SK-N-SH (cell line): ENCODE measurements around the gene RCSD1.

Experiments
- CTCF ChIP-seq: fragments of 200-600 bp; sonication (generic); IDR thresholded peaks from 2 replicates; pipeline ENCODE4 v1.6.1; 2017; ENCODE audit warnings: antibody characterized with exemption, mild to moderate bottlenecking, moderate library complexity
- ELF1 ChIP-seq: IDR thresholded peaks from 2 replicates; pipeline ENCODE4 v1.4.0; 2012
- EP300 ChIP-seq, 2 experiments: IDR thresholded peaks; 2 replicates each; pipeline versions ENCODE4 v1.4.0 to v1.6.1; 2012; ENCODE audit warnings: borderline replicate concordance in 1 of 2, low read depth in 1 of 2, low read length in 1 of 2
- GABPA ChIP-seq: IDR thresholded peaks from 2 replicates; pipeline ENCODE4 v1.4.0; 2012; ENCODE audit warnings: low read depth, mild to moderate bottlenecking
- MXI1 ChIP-seq: IDR thresholded peaks from 2 replicates; pipeline ENCODE4 v1.6.1; 2012; ENCODE audit warnings: mild to moderate bottlenecking, low read depth, low read length, improper control_type of control experiment
- NFIC ChIP-seq: IDR thresholded peaks from 2 replicates; pipeline ENCODE4 v1.4.0; 2012; ENCODE audit warnings: borderline replicate concordance
- NRF1 ChIP-seq: IDR thresholded peaks from 2 replicates; pipeline ENCODE4 v1.6.1; 2012; ENCODE audit warnings: low read depth, mild to moderate bottlenecking, low read length
- POLR2AphosphoS5 ChIP-seq: IDR thresholded peaks from 2 replicates; pipeline ENCODE4 v1.6.1; 2012; ENCODE audit warnings: low read depth, low read length
- TAF1 ChIP-seq: IDR thresholded peaks from 2 replicates; pipeline ENCODE4 v1.6.1; 2012; ENCODE audit warnings: low read depth, mild to moderate bottlenecking, low read length, moderate library complexity, borderline replicate concordance
- TCF12 ChIP-seq: IDR thresholded peaks from 2 replicates; pipeline ENCODE4 v1.4.0; 2012
- USF2 ChIP-seq: fragments of 150-350 bp; IDR thresholded peaks from 2 replicates; pipeline ENCODE4 v1.6.1; 2017; ENCODE audit warnings: antibody characterized with exemption, low read length, low read depth, borderline replicate concordance
- ZBTB33 ChIP-seq: IDR thresholded peaks from 2 replicates; pipeline ENCODE4 v1.4.0; 2012; ENCODE audit warnings: low read depth, borderline replicate concordance

GRCh38 chr1:167651161-167651693, 21.2 kb downstream of the RCSD1 start:
- TF ChIP-seq TCF12 (no peak), CTCF (no peak), POLR2AphosphoS5 (no peak), ELF1 (no peak), NFIC (no peak), GABPA (no peak), EP300 (IDR thresholded peaks at IDR 0.05; ENCODE audit: borderline replicate concordance in 1 of 2, low read depth in 1 of 2, low read length in 1 of 2) (no peak), USF2 (no peak), ZBTB33 (no peak), MXI1 (no peak), NRF1 (no peak), TAF1 (no peak)
